Cardiac fibroblast (primary cell): ENCODE results near the gene ZBTB38.

Experiments
- DNase-seq, 2 donors: peaks; one replicate each; pipeline versions ENCODE4 v3.0.0 to v3.0.0-alpha.2; 2010; ENCODE audit warnings: low read depth in 2 of 2
- H3K4me3 ChIP-seq, 2 donors: replicated peaks in 1 of 2; 1 replicate in 1 of 2; 2 replicates in 1 of 2; pipeline ENCODE4 v1.5.1; 2011; ENCODE audit warnings: low read depth in 2 of 2, low read length in 2 of 2, mild to moderate bottlenecking in 2 of 2, moderate library complexity in 1 of 2
- CTCF ChIP-seq: IDR thresholded peaks from one replicate; pipeline ENCODE4 v1.5.1; 2011; ENCODE audit warnings: low read depth, mild to moderate bottlenecking, low read length, inconsistent platforms

ZBTB38 gene

DNA sequence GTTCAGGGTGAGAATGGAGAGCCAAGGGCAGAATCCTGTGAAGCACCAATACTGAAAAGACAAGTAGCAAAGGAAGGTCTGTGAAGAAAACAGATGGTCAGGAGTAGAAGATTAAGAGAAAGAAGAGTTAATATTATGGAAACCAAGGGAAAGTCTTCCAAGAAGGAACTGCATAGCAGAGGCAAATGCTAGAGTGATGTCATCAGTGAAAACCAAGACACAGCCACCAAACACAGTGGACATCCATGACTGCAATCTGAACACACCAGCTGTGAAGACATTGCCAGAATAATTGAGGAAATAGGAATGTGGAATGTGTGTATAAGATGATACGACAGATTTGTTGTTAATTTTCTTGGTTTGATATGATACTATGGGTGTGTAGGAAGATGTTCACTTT, 26.8 kb upstream of the ZBTB38 start:
- DNase-seq: no peak
- no peak overlapping the region for H3K4me3 ChIP-seq
- TF ChIP-seq CTCF: no peak

DNA sequence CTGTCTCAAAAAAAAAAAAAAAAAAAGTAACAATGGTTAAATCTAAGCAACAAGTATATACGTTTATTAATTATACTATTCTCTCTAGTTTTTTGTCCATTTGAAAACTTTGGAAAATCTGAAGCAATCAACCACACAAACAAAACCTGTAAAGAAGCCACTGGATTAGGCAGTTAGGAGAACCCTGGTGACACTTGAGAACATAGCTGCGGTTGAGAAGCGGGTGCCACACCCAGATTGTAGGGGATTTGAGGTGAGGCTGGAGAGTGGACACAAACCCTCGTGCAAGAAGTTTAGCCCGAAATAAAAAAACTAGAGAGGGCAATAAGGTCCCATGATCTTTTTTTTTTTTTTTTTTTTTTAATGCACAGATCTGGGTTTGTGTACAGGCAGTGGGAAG, 25.9 kb upstream of the ZBTB38 start:
- no peak for TF ChIP-seq CTCF
- no peak for DNase-seq
- H3K4me3 ChIP-seq: no peak overlapping the region

GRCh38 chr3:141343077-141343476, 25.2 kb upstream of the ZBTB38 start:
- TF ChIP-seq CTCF: no peak
- no peak overlapping the region for H3K4me3 ChIP-seq
- DNase-seq: no peak

DNA sequence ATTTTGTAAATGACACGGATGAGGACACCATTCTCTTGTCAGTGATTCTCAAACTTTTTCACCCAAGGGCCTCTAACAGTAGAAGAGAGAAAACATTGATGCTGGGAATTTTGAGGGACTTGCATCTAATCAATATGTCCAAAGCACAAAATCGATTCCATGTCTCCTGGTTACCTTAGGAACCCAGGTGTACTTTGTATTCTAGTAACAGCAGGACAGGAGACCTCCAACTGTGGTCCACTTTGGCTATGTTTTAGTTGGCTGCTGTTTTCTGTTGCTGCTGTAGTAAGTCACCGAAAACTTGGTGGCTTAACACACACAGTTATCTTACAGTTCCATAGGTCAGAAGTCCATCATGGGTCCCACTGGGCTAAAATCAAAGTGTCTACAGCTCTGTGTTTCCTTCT, 24.4 kb upstream of the ZBTB38 start:
- H3K4me3 ChIP-seq: no peak overlapping the region
- no peak for TF ChIP-seq CTCF
- DNase-seq: no peak

GRCh38 chr3:141345528-141345927, 22.8 kb upstream of the ZBTB38 start:
- no peak for TF ChIP-seq CTCF
- no peak for DNase-seq
- no peak overlapping the region for H3K4me3 ChIP-seq

- no peak overlapping the region for H3K4me3 ChIP-seq
- no peak for TF ChIP-seq CTCF
- no peak for DNase-seq
These were observed 22.3 kb upstream of the ZBTB38 start for GRCh38 chr3:141346007-141346406.

- DNase-seq: peak in 1 of 2 donors; percentile 52
- no peak overlapping the region for H3K4me3 ChIP-seq
- no peak for TF ChIP-seq CTCF
These were observed 21.9 kb upstream of the ZBTB38 start for GRCh38 chr3:141346418-141346817.
